Type B pancreatic cell (in vitro differentiated cells): ENCODE data around the gene CFAP73. TPM values are rescaled to one million over a fixed set of nuclear protein-coding genes. Genes with fewer than 3 reads are reported as not detected.
"Not testable (repeated sequence)": the region's sequence is repeated elsewhere in the genome, so short reads cannot be mapped to it uniquely, and the experiment has no call there.

Experiments
- DNase-seq: peaks from one replicate; pipeline ENCODE4 v3.0.0; 2021; ENCODE audit warnings: mixed read lengths; ENCODE audit not compliant: unreplicated experiment; ENCODE audit errors: extremely low spot score
- H3K27ac Mint-ChIP-seq: 2 replicates; pipeline ENCODE4 v1.8.0; 2021; ENCODE audit warnings: mild to moderate bottlenecking, mixed read lengths
- H3K27me3 Mint-ChIP-seq: 2 replicates; pipeline ENCODE4 v1.8.0; 2021; ENCODE audit warnings: mixed read lengths
- H3K36me3 Mint-ChIP-seq: 2 replicates; pipeline ENCODE4 v1.8.0; 2021; ENCODE audit warnings: mixed read lengths
- H3K4me1 Mint-ChIP-seq: one replicate; pipeline ENCODE4 v1.8.0; 2021; ENCODE audit warnings: mixed read lengths; ENCODE audit not compliant: unreplicated experiment
- H3K4me3 Mint-ChIP-seq: 2 replicates; pipeline ENCODE4 v1.8.0; 2021; ENCODE audit warnings: mild to moderate bottlenecking, mixed read lengths
- H3K9me3 Mint-ChIP-seq: 2 replicates; pipeline ENCODE4 v1.8.0; 2021; ENCODE audit warnings: mixed read lengths
- CTCF ChIP-seq: fragments of 200-600 bp; sonication (generic); conservative IDR thresholded peaks from 2 replicates; pipeline ENCODE4 v1.5.0; 2021; ENCODE audit warnings: antibody characterized with exemption, mild to moderate bottlenecking
- microRNA-seq: library from miRNA; unstranded; fragments of <30 nt; microRNA quantifications from one replicate; pipeline ENCODE4, GENCODE V29; 2020
- total RNA-seq: library from RNA; stranded (reverse); gene quantifications from 2 replicates; pipeline ENCODE4 v1.2.1, GENCODE V29; 2021; ENCODE audit warnings: low replicate concordance

Gene CFAP73
- total RNA-seq, 1 donor from 2014 or later = 0.27 TPM

- Mint-ChIP-seq H3K27me3 (no peaks in the 10 kb centered on the region), H3K4me3 (no peak overlapping the region), H3K4me1 (peaks cover 4% of the 10 kb centered on the region), H3K27ac (no peak overlapping the region), H3K9me3 (peaks cover 5% of the 10 kb centered on the region), H3K36me3 (peaks cover 9% of the 10 kb centered on the region)
- no peak for TF ChIP-seq CTCF
- no peak for DNase-seq
Measured at GRCh38 chr12:113204804-113205203, 55.3 kb downstream of the CFAP73 start.

- not testable (repeated sequence) for H3K9me3 Mint-ChIP-seq, H3K4me3 Mint-ChIP-seq, H3K27me3 Mint-ChIP-seq, H3K36me3 Mint-ChIP-seq, H3K4me1 Mint-ChIP-seq, DNase-seq, H3K27ac Mint-ChIP-seq
Measured at GRCh38 chr12:113206802-113207201, 57.3 kb downstream of the CFAP73 start.

GRCh38 chr12:113207613-113208040 is 58.1 kb downstream of the CFAP73 start:
- Mint-ChIP-seq H3K4me1 (peaks cover 4% of the 10 kb centered on the region), H3K4me3 (no peak overlapping the region), H3K36me3 (peaks cover 9% of the 10 kb centered on the region), H3K9me3 (peaks cover 5% of the 10 kb centered on the region), H3K27me3 (no peaks in the 10 kb centered on the region), H3K27ac (no peak overlapping the region)
- TF ChIP-seq CTCF = no peak
- no peak for DNase-seq

GRCh38 chr12:113208041-113208934 is 58.8 kb downstream of the CFAP73 start:
- H3K9me3 Mint-ChIP-seq = peaks cover 5% of the 10 kb centered on the region
- TF ChIP-seq CTCF = no peak
- H3K36me3 Mint-ChIP-seq = peaks cover 9% of the 10 kb centered on the region
- no peak overlapping the region for H3K4me3 Mint-ChIP-seq
- H3K4me1 Mint-ChIP-seq = peaks cover 4% of the 10 kb centered on the region
- DNase-seq = no peak
- H3K27ac Mint-ChIP-seq = no peak overlapping the region
- H3K27me3 Mint-ChIP-seq = no peaks in the 10 kb centered on the region

Small RNA genes lying within 50 kb of the gene (microRNA-seq; reads per million reads assigned to microRNA genes)
- gene MIR7106 = not detected

Other genes starting within 250 kb of the CFAP73 start
- gene OAS1, start 242.8 kb upstream of the CFAP73 start, total RNA-seq = 19.1 and 34.4 TPM in 2 replicates
- 4.6 and 13.0 TPM in 2 replicates for gene OAS3, start 211.2 kb upstream of the CFAP73 start, total RNA-seq
- gene OAS2, start 171.2 kb upstream of the CFAP73 start, total RNA-seq = 1.8 and 4.2 TPM in 2 replicates
- gene DTX1, start 93.0 kb upstream of the CFAP73 start, total RNA-seq = 1.4 and 2.4 TPM in 2 replicates
- 0.58 and 2.7 TPM in 2 replicates for gene RASAL1, start 14.0 kb upstream of the CFAP73 start, total RNA-seq
- gene DDX54, start 35.8 kb downstream of the CFAP73 start, total RNA-seq = 53.9 and 66.1 TPM in 2 replicates
- gene RITA1, start 36.0 kb downstream of the CFAP73 start, total RNA-seq = 19.0 and 21.7 TPM in 2 replicates
- gene TPCN1, start 71.7 kb downstream of the CFAP73 start, total RNA-seq = 55.6 and 103 TPM in 2 replicates
- gene SLC8B1, start 185.4 kb downstream of the CFAP73 start, total RNA-seq = 29.6 and 77.7 TPM in 2 replicates
- gene PLBD2, start 208.9 kb downstream of the CFAP73 start, total RNA-seq = 39.0 and 45.4 TPM in 2 replicates